ENCODE data around the gene SLC25A26. TPM values are rescaled to one million over a fixed set of nuclear protein-coding genes. Genes with fewer than 3 reads are reported as not detected.

The SLC25A26 gene
- total RNA-seq, 4 donors from 2014 or later = 13.3 to 29.1 (median 22.8) TPM

DNA sequence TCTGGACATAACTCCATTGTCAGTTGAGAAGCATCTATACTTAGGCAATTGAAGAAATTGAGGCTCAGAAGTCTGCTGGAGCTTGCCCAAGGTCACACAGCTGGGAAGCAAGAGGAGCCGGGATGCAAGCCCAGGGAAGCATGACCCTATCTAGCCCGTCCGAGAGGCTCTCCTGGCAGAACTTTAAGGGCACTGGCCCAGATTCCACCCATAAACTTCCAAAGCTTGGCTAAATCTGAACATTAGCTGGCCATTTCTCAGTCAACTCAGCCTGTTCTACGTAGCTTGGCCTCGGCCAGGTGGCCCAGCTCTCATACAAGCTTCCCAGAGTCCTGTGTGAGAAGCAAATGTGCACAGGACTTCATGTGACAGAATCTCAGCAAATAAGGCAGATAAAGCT, 204.2 kb downstream of the SLC25A26 start:
- Histone ChIP-seq H3K36me3 (no peaks in the 10 kb centered on the region), H3K4me1 (peaks cover 43% of the 10 kb centered on the region), H3K9me3 (no peaks in the 10 kb centered on the region), H3K4me3 (no peak overlapping the region), H3K27ac (no peak overlapping the region), H3K27me3 (no peaks in the 10 kb centered on the region)
- WGBS = 56% methylated on average over 5 of the region's 5 CpGs
- TF ChIP-seq POLR2AphosphoS5 (IDR thresholded peaks at IDR 0.05) = no peak
- TF ChIP-seq CTCF (IDR thresholded peaks at IDR 0.05) = no peak
- TF ChIP-seq POLR2A (IDR thresholded peaks at IDR 0.05) = no peak
- TF ChIP-seq EP300 (IDR thresholded peaks at IDR 0.05) = no peak
- DNase-seq (ENCODE audit: low spot score in 2 of 2) = no peak

DNA sequence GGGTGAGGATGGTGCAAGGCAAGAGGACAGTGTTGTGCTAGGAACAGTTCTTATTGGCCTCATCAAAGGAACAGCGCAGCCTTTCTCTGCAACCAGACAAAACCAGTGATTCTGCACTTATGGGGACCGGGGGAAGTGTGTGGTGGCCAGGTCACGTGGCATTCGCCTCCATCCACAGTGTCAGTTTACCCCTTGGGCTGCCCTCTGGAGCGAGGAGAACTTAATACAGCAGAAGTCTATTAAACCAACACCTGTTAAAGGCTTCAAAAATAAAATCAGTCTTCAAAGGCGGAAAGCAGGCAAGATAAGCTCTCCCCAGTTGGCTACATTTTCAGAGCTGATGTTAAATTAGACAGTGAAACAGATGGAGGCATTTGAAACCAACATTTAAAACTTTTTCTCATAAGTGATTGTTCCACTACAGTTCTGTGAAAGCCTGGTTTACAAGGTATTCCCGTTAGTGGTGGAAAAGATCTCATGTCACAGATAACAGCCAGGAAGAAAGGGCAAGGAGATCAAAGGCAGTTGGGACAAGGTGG, 204.8 kb downstream of the SLC25A26 start:
- 86% methylated on average over 7 of the region's 7 CpGs for WGBS
- no peaks in the 10 kb centered on the region for H3K36me3 ChIP-seq
- no peaks in the 10 kb centered on the region for H3K27me3 ChIP-seq
- peaks cover 45% of the 10 kb centered on the region for H3K4me1 ChIP-seq
- no peaks in the 10 kb centered on the region for H3K9me3 ChIP-seq
- TF ChIP-seq CTCF (IDR thresholded peaks at IDR 0.05) (no peak), POLR2A (IDR thresholded peaks at IDR 0.05) (no peak), EP300 (IDR thresholded peaks at IDR 0.05) (no peak), POLR2AphosphoS5 (IDR thresholded peaks at IDR 0.05) (no peak)
- H3K4me3 ChIP-seq = no peak overlapping the region
- no peak for DNase-seq (ENCODE audit: low spot score in 2 of 2)
- H3K27ac ChIP-seq = no peak overlapping the region

GRCh38 chr3:66426135-66426534, 205.3 kb downstream of the SLC25A26 start:
- Histone ChIP-seq H3K9me3 (no peaks in the 10 kb centered on the region), H3K27ac (no peak overlapping the region), H3K36me3 (no peaks in the 10 kb centered on the region), H3K4me1 (peaks cover 50% of the 10 kb centered on the region), H3K4me3 (no peak overlapping the region), H3K27me3 (no peaks in the 10 kb centered on the region)
- TF ChIP-seq POLR2AphosphoS5 (IDR thresholded peaks at IDR 0.05) = no peak
- TF ChIP-seq POLR2A (IDR thresholded peaks at IDR 0.05) = no peak
- no peak for TF ChIP-seq EP300 (IDR thresholded peaks at IDR 0.05)
- TF ChIP-seq CTCF (IDR thresholded peaks at IDR 0.05) = no peak
- WGBS = 72% methylated on average over 1 of the region's 1 CpG
- no peak for DNase-seq (ENCODE audit: low spot score in 2 of 2)

- H3K27ac ChIP-seq = no peak overlapping the region
Measured at GRCh38 chr3:66427352-66427751, 206.6 kb downstream of the SLC25A26 start.

GRCh38 chr3:66427951-66428474, 207.2 kb downstream of the SLC25A26 start:
- Histone ChIP-seq H3K9me3 (no peaks in the 10 kb centered on the region), H3K4me1 (peaks cover 62% of the 10 kb centered on the region), H3K27ac (peak overlapping the region; percentile 73), H3K4me3 (no peak overlapping the region), H3K36me3 (no peaks in the 10 kb centered on the region), H3K27me3 (no peaks in the 10 kb centered on the region)
- 71% methylated on average over 5 of the region's 5 CpGs for WGBS
- no peak for DNase-seq (ENCODE audit: low spot score in 2 of 2)
- no peak for TF ChIP-seq EP300 (IDR thresholded peaks at IDR 0.05)
- TF ChIP-seq CTCF (IDR thresholded peaks at IDR 0.05) = no peak
- TF ChIP-seq POLR2AphosphoS5 (IDR thresholded peaks at IDR 0.05) = no peak
- no peak for TF ChIP-seq POLR2A (IDR thresholded peaks at IDR 0.05)

More at GRCh38 chr3:66427352-66427751, 206.6 kb downstream of the SLC25A26 start:
- Histone ChIP-seq H3K36me3 (no peaks in the 10 kb centered on the region), H3K4me3 (no peak overlapping the region), H3K9me3 (no peaks in the 10 kb centered on the region), H3K4me1 (peaks cover 59% of the 10 kb centered on the region), H3K27me3 (no peaks in the 10 kb centered on the region)
- WGBS = 94% methylated on average over 3 of the region's 3 CpGs
- DNase-seq (ENCODE audit: low spot score in 2 of 2) = no peak
- TF ChIP-seq EP300 (IDR thresholded peaks at IDR 0.05) (no peak), CTCF (IDR thresholded peaks at IDR 0.05) (no peak), POLR2A (IDR thresholded peaks at IDR 0.05) (no peak)

Other genes with a start within 250 kb of the SLC25A26 start
- 10 to 100 TPM; 37.9 to 71.5 (median 48.6) TPM for gene MAGI1, start 182.1 kb upstream of the SLC25A26 start, total RNA-seq